Karpas-422 (cell line): ENCODE data around the gene HOXC11. TPM values are rescaled to one million over a fixed set of nuclear protein-coding genes. Genes with fewer than 3 reads are reported as not detected.

Experiments used
- DNase-seq: peaks from one replicate; pipeline ENCODE4 v3.0.0-alpha.2; 2015
- H2AFZ ChIP-seq: fragments of 200-600 bp; sonication (generic); 2 replicates; pipeline ENCODE4 v1.6.1; 2014; ENCODE audit warnings: antibody characterized with exemption, low read length, mixed read lengths
- H3K27ac ChIP-seq: fragments of 200-600 bp; sonication (generic); 2 replicates; pipeline ENCODE4 v1.5.1; 2014; ENCODE audit warnings: mild to moderate bottlenecking, low read length, moderate library complexity
- H3K27me3 ChIP-seq: fragments of 200-600 bp; sonication (generic); 2 replicates; pipeline ENCODE4 v1.6.1; 2014; ENCODE audit warnings: low read length, mixed read lengths
- H3K36me3 ChIP-seq: fragments of 200-600 bp; sonication (generic); 2 replicates; pipeline ENCODE4 v1.6.1; 2014; ENCODE audit warnings: low read length, mixed read lengths; ENCODE audit not compliant: insufficient read depth
- H3K4me1 ChIP-seq: fragments of 200-600 bp; sonication (generic); 2 replicates; pipeline ENCODE4 v1.6.1; 2014; ENCODE audit warnings: mild to moderate bottlenecking, low read length, mixed read lengths
- H3K4me2 ChIP-seq: fragments of 200-600 bp; sonication (generic); 2 replicates; pipeline ENCODE4 v1.6.1; 2014; ENCODE audit warnings: low read length, low read depth, mild to moderate bottlenecking; ENCODE audit not compliant: poor library complexity, severe bottlenecking
- H3K4me3 ChIP-seq: fragments of 200-600 bp; sonication (generic); 2 replicates; pipeline ENCODE4 v1.5.1; 2014; ENCODE audit warnings: mild to moderate bottlenecking, antibody characterized with exemption, low read length, mixed read lengths
- H3K79me2 ChIP-seq: fragments of 200-600 bp; sonication (generic); 2 replicates; pipeline ENCODE4 v1.6.1; 2014; ENCODE audit warnings: mild to moderate bottlenecking, low read length, mixed read lengths
- H3K9ac ChIP-seq: fragments of 200-600 bp; sonication (generic); 2 replicates; pipeline ENCODE4 v1.6.0; 2014; ENCODE audit warnings: low read length
- H3K9me2 ChIP-seq: fragments of 200-600 bp; sonication (generic), shearing (Covaris generic); replicated peaks from 2 replicates; pipeline ENCODE4 v1.6.0; 2014; ENCODE audit warnings: mild to moderate bottlenecking, low read length, moderate library complexity; ENCODE audit not compliant: insufficient read depth
- H3K9me3 ChIP-seq: fragments of 300-700, 200-600 bp; sonication (generic); 2 replicates; pipeline ENCODE4 v1.6.1; 2014; ENCODE audit warnings: low read length, mixed read lengths
- H4K20me1 ChIP-seq: fragments of 200-600 bp; sonication (generic); 2 replicates; pipeline ENCODE4 v1.6.1; 2014; ENCODE audit warnings: mild to moderate bottlenecking, antibody characterized with exemption, low read length, low read depth; ENCODE audit not compliant: insufficient read depth
- total RNA-seq: library from RNA; depleted of rRNA; stranded (reverse); fragments of >200 nt; shearing (Covaris generic); gene quantifications from 2 replicates; pipeline ENCODE4 v1.2.3, GENCODE V29; 2014; ENCODE audit warnings: low replicate concordance

Gene HOXC11
- total RNA-seq, 1 experiment from 2014 or later, result not detected

- Histone ChIP-seq H3K79me2 (no peaks in the 10 kb centered on the region), H3K27me3 (no peaks in the 10 kb centered on the region), H3K27ac (no peak overlapping the region), H3K4me1 (no peaks in the 10 kb centered on the region), H4K20me1 (no peaks in the 10 kb centered on the region), H3K9me2 (no peaks in the 10 kb centered on the region), H2AFZ (no peak overlapping the region), H3K4me3 (no peak overlapping the region), H3K9ac (no peak overlapping the region), H3K36me3 (no peaks in the 10 kb centered on the region), H3K4me2 (no peak overlapping the region), H3K9me3 (no peaks in the 10 kb centered on the region)
- no peak for DNase-seq
Measured at GRCh38 chr12:53949631-53950436, 23.1 kb upstream of the HOXC11 start.

GRCh38 chr12:53950437-53950773 is 22.5 kb upstream of the HOXC11 start:
- Histone ChIP-seq H3K79me2 (no peaks in the 10 kb centered on the region), H3K4me1 (no peaks in the 10 kb centered on the region), H2AFZ (no peak overlapping the region), H3K36me3 (no peaks in the 10 kb centered on the region), H4K20me1 (no peaks in the 10 kb centered on the region), H3K4me3 (no peak overlapping the region), H3K9ac (no peak overlapping the region), H3K27me3 (no peaks in the 10 kb centered on the region), H3K4me2 (no peak overlapping the region), H3K27ac (no peak overlapping the region), H3K9me2 (no peaks in the 10 kb centered on the region), H3K9me3 (no peaks in the 10 kb centered on the region)
- peak; percentile 47 for DNase-seq

- H3K36me3 ChIP-seq, result no peaks in the 10 kb centered on the region
- no peaks in the 10 kb centered on the region for H3K9me2 ChIP-seq
- H2AFZ ChIP-seq, result no peak overlapping the region
- no peak overlapping the region for H3K27ac ChIP-seq
- H3K4me3 ChIP-seq, result no peak overlapping the region
- no peak overlapping the region for H3K4me2 ChIP-seq
- DNase-seq, result no peak
- no peaks in the 10 kb centered on the region for H4K20me1 ChIP-seq
- H3K4me1 ChIP-seq, result no peaks in the 10 kb centered on the region
- no peaks in the 10 kb centered on the region for H3K27me3 ChIP-seq
- no peak overlapping the region for H3K9ac ChIP-seq
- no peaks in the 10 kb centered on the region for H3K9me3 ChIP-seq
- H3K79me2 ChIP-seq, result no peaks in the 10 kb centered on the region
Measured at GRCh38 chr12:53950789-53951576, 21.9 kb upstream of the HOXC11 start.

GRCh38 chr12:53951577-53952334 is 21.2 kb upstream of the HOXC11 start:
- no peaks in the 10 kb centered on the region for H3K27me3 ChIP-seq
- DNase-seq, result no peak
- no peaks in the 10 kb centered on the region for H3K4me1 ChIP-seq
- H3K27ac ChIP-seq, result no peak overlapping the region
- no peaks in the 10 kb centered on the region for H3K36me3 ChIP-seq
- no peak overlapping the region for H3K9ac ChIP-seq
- no peak overlapping the region for H2AFZ ChIP-seq
- no peaks in the 10 kb centered on the region for H3K9me2 ChIP-seq
- H3K79me2 ChIP-seq, result no peaks in the 10 kb centered on the region
- no peaks in the 10 kb centered on the region for H3K9me3 ChIP-seq
- H4K20me1 ChIP-seq, result no peaks in the 10 kb centered on the region
- H3K4me2 ChIP-seq, result no peak overlapping the region
- no peak overlapping the region for H3K4me3 ChIP-seq

- H3K27ac ChIP-seq, result no peak overlapping the region
- no peak overlapping the region for H3K4me2 ChIP-seq
- no peaks in the 10 kb centered on the region for H3K36me3 ChIP-seq
- H3K79me2 ChIP-seq, result no peaks in the 10 kb centered on the region
- DNase-seq, result no peak
- no peaks in the 10 kb centered on the region for H3K9me3 ChIP-seq
- no peak overlapping the region for H3K4me3 ChIP-seq
- H3K4me1 ChIP-seq, result no peaks in the 10 kb centered on the region
- H2AFZ ChIP-seq, result no peak overlapping the region
- no peaks in the 10 kb centered on the region for H4K20me1 ChIP-seq
- H3K9ac ChIP-seq, result no peak overlapping the region
- H3K9me2 ChIP-seq, result no peaks in the 10 kb centered on the region
- H3K27me3 ChIP-seq, result no peaks in the 10 kb centered on the region
Measured at GRCh38 chr12:53952335-53952694, 20.6 kb upstream of the HOXC11 start.

- H3K9me2 ChIP-seq, result no peaks in the 10 kb centered on the region
- no peak overlapping the region for H2AFZ ChIP-seq
- no peaks in the 10 kb centered on the region for H3K79me2 ChIP-seq
- no peak overlapping the region for H3K9ac ChIP-seq
- no peak overlapping the region for H3K4me3 ChIP-seq
- no peaks in the 10 kb centered on the region for H3K4me1 ChIP-seq
- H3K4me2 ChIP-seq, result no peak overlapping the region
- H3K9me3 ChIP-seq, result no peaks in the 10 kb centered on the region
- H3K27me3 ChIP-seq, result no peaks in the 10 kb centered on the region
- no peak for DNase-seq
- no peaks in the 10 kb centered on the region for H4K20me1 ChIP-seq
- no peak overlapping the region for H3K27ac ChIP-seq
- H3K36me3 ChIP-seq, result no peaks in the 10 kb centered on the region
Measured at GRCh38 chr12:53952871-53953734, 19.8 kb upstream of the HOXC11 start.

GRCh38 chr12:53953831-53954693 is 18.9 kb upstream of the HOXC11 start:
- DNase-seq, result no peak
- H3K4me3 ChIP-seq, result no peak overlapping the region
- no peak overlapping the region for H3K4me2 ChIP-seq
- no peaks in the 10 kb centered on the region for H3K9me3 ChIP-seq
- H3K36me3 ChIP-seq, result no peaks in the 10 kb centered on the region
- no peak overlapping the region for H3K27ac ChIP-seq
- no peaks in the 10 kb centered on the region for H3K4me1 ChIP-seq
- no peaks in the 10 kb centered on the region for H3K9me2 ChIP-seq
- no peak overlapping the region for H3K9ac ChIP-seq
- no peaks in the 10 kb centered on the region for H4K20me1 ChIP-seq
- H3K79me2 ChIP-seq, result no peaks in the 10 kb centered on the region
- no peak overlapping the region for H2AFZ ChIP-seq
- H3K27me3 ChIP-seq, result no peaks in the 10 kb centered on the region
